HG03175 (cell line): ENCODE measurements around the gene NSUN4.
"Not testable (repeated sequence)": the region's sequence is repeated elsewhere in the genome, so short reads cannot be mapped to it uniquely, and the experiment has no call there.

Experiments used
- ATAC-seq: cut with Tn5 transposase; IDR thresholded peaks from one replicate; pipeline ENCODE4 v1.9.1; 2021; ENCODE audit warnings: mild to moderate bottlenecking, moderate library complexity; ENCODE audit not compliant: unreplicated experiment

The NSUN4 gene

GRCh38 chr1:46325285-46326076, 15.1 kb upstream of the NSUN4 start:
- ATAC-seq: peak; percentile 64

DNA sequence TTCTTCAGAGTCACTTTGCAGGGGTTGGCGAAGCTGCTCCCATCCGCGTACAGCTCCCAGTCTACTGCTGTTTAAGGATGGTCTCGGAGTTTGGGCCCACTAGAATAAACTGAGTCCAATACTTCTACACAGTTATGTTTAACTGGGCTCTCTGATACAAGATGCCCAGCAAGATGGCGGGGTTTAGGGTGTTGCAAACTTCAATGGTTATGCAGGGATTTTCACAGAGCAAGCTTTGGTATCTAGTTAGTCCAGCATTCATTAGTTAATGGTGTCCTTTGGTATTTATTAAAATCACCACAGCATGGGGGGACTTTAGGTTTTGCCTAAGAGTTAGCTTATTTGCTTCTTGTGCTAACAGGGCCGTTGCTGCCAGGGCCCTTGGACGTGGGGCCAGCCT, 12.4 kb upstream of the NSUN4 start:
- ATAC-seq: not testable (repeated sequence)

GRCh38 chr1:46329807-46330206, 10.8 kb upstream of the NSUN4 start:
- not testable (repeated sequence) for ATAC-seq

DNA sequence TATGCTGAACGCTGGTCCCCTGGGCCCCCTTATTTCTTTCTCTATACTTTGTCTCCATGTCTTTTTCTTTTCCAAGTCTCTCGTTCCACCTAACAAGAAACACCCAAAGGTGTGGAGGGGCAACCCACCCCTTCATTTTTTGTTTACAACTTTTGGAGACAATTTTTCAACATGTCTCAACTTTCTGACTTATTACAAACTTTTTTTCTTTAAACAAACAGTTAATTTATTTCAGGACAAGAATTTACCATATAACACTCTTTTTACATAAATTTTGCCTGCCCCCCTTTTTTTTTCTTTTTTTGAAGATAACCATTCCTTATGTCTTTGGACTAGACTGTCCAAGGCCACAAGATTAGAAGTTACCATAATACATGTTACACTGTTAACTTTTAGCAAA, 10.2 kb upstream of the NSUN4 start:
- not testable (repeated sequence) for ATAC-seq

- ATAC-seq: peak; percentile 46
Measured at GRCh38 chr1:46331786-46332540, 8.6 kb upstream of the NSUN4 start.

DNA sequence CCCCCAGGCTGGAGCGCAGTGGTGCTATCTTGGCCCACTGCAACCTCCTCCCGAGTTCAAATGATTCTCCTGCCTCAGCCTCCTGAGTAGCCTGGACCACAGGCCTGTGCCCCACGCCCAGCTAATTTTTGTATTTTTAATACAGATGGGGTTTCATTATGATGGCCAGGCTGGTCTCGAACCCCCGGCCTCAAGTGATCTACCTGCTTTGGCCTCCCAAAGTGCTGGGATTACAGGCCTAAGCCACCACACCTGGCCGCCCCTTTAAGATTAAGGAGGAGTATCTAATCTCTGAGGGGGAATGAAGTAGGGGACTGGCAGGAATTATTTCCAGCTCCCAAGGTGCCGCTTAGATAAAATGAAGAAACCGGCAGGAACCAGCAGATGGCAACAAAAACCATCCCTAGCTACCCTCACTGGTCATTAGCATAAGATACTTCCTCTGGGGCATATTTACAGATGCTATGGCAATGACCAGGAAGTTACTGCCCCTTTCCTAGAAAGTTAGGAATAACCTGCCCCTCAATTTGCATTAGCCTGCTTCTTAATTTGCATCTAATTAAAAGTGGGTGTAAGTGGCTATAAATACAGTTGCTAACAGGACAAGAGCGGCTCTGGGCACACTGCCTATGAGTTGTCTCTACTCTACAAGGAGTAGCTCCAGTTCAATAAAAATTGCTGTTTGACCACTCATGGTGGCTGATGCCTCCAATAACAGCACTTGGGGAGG, 7.1 kb upstream of the NSUN4 start:
- ATAC-seq: peak; percentile 50

DNA sequence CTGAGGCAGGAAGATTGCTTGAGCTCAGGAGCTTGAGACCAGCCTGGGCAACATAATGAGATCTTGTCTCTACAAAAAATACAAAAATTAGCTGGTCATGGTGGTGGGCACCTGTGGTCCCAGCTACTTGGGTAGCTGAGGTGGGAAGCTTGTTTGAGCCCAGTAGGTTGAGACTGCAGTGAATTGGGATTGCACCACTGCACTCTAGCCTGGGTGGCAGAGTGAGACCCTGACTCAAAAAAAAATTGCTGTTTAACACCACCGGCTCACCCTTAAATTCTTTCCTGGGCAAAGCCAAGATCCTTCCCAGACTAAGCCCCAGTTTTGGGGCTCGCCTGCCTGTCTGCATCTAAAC, 6.6 kb upstream of the NSUN4 start:
- peak; percentile 2 for ATAC-seq

GRCh38 chr1:46335081-46335480, 5.5 kb upstream of the NSUN4 start:
- ATAC-seq: no peak

DNA sequence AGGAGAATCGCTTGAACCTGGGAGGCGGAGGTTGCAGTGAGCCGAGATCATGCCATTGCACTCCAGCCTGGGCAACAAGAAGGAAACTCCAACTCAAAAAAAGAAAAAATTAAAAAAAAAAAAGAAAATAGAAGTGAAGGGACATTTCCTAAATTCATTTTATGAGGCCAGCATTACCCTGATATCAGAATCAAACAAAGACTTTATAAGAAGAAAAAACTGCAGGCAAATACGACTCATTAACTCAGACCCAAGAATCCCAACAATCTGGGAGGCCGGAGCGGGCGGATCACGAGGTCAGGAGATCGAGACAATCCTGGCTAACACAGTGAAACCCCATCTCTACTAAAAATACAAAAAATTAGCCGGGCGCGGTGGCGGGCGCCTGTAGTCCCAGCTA, 3.2 kb upstream of the NSUN4 start:
- ATAC-seq: not testable (repeated sequence)

DNA sequence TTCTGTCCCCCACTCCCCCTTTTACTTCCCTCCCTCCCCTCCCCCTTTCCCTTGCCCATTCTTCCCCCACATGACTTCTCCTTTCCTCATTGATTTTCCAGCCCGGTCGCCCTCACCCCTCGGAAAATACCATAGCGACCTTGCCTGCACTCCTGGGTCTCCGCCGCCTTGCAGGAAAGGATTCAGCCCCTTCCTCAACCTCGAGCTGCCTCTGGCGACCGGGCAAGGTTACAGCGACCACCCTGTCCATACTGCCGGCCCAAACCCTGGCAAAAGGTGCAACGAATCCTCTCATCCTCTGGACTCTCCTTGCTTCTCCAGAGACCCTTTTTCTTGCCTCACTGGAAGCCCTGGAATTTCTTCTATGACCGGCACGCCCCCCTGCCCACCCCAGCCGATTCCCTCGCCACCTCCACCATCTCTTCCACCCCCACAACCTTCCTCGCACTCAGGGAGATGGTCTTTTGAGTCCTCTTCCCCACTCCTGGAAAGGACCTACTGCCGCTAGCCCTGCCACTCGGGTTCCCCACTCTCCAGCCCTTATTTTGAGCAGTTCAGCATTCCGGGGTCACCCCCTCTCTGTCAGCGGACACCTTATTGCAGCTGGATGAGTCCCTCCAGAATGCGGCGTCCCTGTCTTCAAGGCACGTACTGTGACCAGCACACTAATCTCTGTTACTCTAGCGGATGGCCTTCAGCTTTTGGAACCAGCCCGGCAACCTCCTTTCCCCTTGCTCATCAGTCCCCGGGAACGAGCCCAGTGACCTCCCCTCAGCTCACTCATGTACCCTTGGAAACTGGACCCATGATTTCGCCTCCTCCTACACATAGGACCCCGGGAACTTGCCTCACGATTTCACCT, 846 bp downstream of the NSUN4 start:
- ATAC-seq: no peak

- ATAC-seq: no peak
Measured at GRCh38 chr1:46342084-46342656, 1.6 kb downstream of the NSUN4 start.

GRCh38 chr1:46342677-46343350, 2.2 kb downstream of the NSUN4 start:
- ATAC-seq: no peak

DNA sequence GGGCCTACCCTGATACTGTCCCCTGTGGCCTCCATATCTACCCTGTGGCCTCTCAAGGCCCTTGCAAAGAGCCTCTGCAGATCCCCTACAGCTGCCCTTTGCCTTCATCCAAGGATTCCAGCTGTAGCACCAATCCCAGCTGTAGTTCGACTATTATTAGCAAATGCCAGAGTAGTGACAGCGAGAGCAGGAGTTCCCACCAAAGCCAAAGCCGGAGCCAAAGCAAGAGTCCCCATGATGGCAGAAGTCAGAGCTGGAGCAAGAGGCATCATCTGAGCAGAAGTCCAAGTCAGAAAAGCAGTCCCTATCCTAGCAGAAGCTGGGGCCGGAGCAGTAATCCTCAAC, 2.7 kb downstream of the NSUN4 start:
- no peak for ATAC-seq

DNA sequence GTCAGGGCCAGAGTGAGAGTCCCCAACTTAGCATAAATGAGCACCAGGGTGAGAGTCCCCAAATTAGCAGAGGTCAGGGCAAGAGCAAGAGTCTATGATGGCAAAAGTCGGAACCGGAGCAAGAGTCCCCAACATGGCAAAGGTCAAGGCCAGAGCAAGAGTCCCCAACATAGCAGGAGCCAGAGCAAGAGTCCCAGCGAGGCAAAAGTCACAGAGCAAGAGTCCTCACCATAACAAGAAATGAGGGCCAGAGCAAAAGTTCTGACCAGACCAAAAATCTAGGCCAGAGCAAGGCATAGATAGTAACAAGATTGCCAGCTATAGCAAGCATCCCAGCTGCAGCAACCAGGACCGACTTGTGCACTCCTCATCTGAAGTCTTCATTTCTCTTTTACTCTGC, 3.1 kb downstream of the NSUN4 start:
- no peak for ATAC-seq

- ATAC-seq: no peak
Measured at GRCh38 chr1:46344481-46344880, 3.9 kb downstream of the NSUN4 start.

- ATAC-seq: no peak
Measured at GRCh38 chr1:46345281-46345680, 4.7 kb downstream of the NSUN4 start.

GRCh38 chr1:46352363-46352762, 11.8 kb downstream of the NSUN4 start:
- no peak for ATAC-seq

GRCh38 chr1:46355920-46356319, 15.3 kb downstream of the NSUN4 start:
- ATAC-seq: not testable (repeated sequence)

- no peak for ATAC-seq
Measured at GRCh38 chr1:46362158-46362557, 21.6 kb downstream of the NSUN4 start.

DNA sequence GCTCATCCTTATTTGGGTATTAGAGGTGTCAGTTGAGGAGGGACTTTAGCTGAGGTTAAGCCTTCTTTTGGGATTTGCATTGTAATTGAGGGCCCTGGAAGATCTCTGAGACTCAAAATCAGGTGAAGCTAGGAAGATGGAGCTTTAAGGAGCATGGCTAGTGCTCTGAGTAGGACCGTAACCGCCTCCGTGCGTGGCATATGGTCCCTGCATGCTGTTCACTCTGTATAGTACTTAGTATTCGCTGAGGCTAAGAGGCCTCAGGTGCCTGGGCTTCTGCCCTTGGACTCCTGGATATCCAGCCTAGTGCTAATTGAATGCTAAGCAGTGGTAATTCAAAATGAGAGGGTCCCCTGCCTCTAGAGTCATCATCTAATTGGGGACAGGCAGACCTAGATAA, 22.5 kb downstream of the NSUN4 start:
- ATAC-seq: no peak
